LNCaP clone FGC (cell line): ENCODE data around the gene LRRC49.
"Not testable (repeated sequence)": the region's sequence is repeated elsewhere in the genome, so short reads cannot be mapped to it uniquely, and the experiment has no call there.

ENCODE experiments used
- DNase-seq: peaks from one replicate; pipeline ENCODE4 v3.0.0-alpha.2; 2011; ENCODE audit warnings: low read depth
- H3K4me3 ChIP-seq: 2 replicates; pipeline ENCODE4 v1.5.1; 2011; ENCODE audit warnings: mild to moderate bottlenecking, low read depth, low read length, control low read depth
- TF ChIP-seq, protein P1 (sequence below): IDR thresholded peaks from 2 replicates; pipeline ENCODE4 v1.5.1; 2012; ENCODE audit warnings: mild to moderate bottlenecking; ENCODE audit not compliant: control insufficient read depth, insufficient read depth; ENCODE audit errors: extremely low read depth

LRRC49 gene

DNA sequence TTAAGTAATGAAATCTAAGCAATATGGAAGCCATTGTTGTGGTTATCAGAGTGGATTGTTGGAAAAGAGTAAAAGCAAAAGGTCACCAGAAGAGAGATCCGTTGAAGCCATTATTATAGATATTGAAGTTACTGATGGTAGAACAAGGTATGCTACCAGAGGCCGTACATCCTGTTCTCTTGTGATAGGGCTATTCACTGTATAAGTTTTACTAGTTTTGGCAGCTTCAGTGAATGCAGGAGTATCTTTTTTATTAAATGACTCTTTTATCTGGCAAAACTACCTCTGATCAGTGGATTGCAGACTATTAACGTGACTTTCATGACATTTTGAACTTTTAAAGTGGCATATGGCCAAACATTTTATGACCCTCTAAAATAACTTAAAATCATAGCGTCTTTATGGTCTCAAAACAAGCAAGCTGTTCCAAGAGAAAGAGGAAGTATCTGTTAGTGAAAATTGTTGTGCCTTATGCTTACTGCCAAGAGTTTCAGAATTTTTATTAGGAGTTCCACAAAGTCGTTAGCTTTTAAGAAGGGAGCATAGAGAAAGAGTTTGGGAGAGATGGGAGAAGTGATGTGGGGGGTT, 102.9 kb downstream of the LRRC49 start:
- TF ChIP-seq, protein P1, sequence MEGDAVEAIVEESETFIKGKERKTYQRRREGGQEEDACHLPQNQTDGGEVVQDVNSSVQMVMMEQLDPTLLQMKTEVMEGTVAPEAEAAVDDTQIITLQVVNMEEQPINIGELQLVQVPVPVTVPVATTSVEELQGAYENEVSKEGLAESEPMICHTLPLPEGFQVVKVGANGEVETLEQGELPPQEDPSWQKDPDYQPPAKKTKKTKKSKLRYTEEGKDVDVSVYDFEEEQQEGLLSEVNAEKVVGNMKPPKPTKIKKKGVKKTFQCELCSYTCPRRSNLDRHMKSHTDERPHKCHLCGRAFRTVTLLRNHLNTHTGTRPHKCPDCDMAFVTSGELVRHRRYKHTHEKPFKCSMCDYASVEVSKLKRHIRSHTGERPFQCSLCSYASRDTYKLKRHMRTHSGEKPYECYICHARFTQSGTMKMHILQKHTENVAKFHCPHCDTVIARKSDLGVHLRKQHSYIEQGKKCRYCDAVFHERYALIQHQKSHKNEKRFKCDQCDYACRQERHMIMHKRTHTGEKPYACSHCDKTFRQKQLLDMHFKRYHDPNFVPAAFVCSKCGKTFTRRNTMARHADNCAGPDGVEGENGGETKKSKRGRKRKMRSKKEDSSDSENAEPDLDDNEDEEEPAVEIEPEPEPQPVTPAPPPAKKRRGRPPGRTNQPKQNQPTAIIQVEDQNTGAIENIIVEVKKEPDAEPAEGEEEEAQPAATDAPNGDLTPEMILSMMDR: no peak
- DNase-seq: peak; percentile 76
- H3K4me3 ChIP-seq: no peak overlapping the region

DNA sequence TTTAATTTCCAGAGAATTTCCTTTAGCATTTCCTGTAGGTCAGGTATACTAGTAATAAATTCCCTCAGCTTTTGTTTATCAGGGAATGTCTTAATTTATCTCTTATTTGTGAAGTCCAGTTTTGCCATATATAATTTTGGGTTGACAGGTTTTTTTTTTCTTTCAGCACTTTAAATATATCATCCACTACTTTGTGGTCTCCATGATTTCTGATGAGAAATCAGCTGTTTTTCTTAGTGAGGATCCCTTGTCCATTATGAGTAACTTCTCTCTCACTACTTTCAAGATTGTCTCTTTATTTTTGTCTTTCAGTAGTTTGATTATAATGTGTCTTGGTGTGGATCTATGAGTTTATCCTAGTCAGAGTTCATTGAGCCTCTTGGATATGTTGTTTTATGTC, 105.7 kb downstream of the LRRC49 start:
- DNase-seq: no peak
- no peak overlapping the region for H3K4me3 ChIP-seq
- TF ChIP-seq, protein P1: no peak

DNA sequence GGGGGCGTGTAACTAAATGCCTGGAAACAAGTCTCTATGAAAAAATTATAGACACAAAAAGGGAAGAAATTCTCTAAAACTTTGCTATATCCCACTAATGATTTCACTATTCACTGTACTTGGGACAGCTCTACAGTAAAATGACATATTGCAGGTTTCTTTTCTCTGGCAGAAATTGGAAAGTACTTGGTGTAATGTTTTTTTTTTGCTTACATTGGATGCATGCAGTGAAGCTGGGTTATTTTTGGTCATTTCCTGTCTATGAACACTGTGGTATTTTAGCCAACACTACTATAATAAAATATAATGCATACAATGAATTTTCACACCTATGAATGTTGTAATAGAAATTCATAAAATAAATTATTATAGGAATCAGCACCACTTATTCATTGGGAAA, 109.7 kb downstream of the LRRC49 start:
- TF ChIP-seq, protein P1: no peak
- peak; percentile 31 for DNase-seq
- H3K4me3 ChIP-seq: no peak overlapping the region

DNA sequence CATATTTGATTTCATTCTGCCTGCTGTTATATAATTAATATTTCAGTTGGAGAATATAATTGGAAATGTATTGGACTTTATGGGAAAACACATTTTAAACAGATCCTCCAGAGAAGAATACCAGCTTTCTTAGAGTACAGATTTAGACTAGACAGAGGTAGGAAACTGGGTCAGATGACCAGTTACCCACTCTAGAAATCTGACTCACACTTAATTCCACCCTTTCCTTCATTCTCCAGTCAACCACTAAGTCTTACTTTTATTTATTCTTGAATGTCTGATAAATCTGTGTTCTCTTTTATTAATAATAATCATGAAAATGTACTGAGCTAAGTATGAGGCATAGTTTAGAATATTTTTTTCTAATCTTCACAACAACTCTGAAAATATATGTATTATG, 110.7 kb downstream of the LRRC49 start:
- DNase-seq: no peak

DNA sequence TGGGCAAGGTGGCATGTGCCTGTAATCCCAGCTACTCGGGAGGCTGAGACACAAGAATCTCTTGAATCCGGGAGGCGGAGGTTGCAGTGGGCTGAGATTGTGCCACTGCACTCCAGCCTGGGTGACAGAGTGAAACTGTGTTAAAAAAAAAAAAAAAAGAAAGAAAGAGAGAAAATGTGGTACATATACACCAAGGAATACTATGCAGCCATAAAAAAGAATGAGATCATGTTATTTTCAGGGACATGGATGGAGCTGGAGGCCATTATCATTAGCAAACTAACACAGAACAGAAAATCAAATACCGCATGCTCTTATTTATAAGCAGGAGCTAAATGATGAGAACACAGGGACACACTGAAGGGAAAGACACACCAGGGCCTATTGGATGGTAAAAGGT, 111.9 kb downstream of the LRRC49 start:
- not testable (repeated sequence) for DNase-seq

More for the DNA sequence above, 110.7 kb downstream of the LRRC49 start:
- TF ChIP-seq, protein P1: no peak
- H3K4me3 ChIP-seq: no peak overlapping the region

DNA sequence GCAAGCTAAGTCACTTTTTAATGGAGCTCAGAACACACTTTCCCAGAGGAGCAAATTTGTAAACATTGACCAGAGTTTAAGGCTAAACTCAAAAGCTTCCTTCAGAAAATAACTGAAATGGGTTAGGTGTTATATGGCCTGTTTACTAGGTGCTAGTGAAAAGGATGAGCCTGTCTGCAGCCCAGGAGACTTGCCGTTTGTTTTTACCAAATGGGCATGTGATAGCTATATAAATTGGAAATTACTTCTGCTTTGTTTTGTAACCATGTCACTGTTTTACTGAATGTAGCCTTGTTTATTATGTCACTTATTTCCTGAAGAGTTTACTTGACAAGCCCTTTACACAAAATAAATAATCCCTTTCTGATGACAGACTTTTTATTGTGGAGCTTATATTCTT, 113.3 kb downstream of the LRRC49 start:
- TF ChIP-seq, protein P1: no peak
- no peak overlapping the region for H3K4me3 ChIP-seq
- no peak for DNase-seq

More for the DNA sequence above, 111.9 kb downstream of the LRRC49 start:
- not testable (repeated sequence) for H3K4me3 ChIP-seq

DNA sequence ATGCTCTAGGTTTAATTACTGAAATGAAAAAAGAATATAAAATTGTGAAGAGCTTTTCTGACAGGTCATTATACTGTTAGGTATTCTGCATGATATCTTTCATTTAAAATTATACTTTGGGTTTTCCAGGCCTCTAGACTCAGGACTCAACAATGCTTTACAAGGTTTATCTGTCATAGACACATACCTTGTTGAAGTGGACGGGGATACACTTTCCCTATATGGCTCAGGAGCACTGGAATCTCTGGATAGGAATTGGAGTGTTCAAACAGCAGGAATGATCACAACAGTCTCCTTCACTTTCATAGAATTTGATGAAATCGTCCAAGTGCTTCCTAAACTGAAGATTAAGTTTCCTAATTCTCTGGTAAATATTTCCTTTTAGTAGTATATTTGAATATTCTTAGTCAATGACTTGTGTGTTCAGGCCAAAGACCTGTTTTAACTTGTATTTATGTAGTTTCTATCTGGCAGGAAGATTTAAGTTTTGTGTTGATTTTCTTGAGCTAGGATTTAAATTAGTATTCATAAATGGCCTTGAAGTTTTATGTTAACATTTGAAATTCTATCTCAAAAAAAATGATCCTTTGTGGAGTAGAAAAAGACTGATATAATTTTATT, 115.7 kb downstream of the LRRC49 start:
- no peak overlapping the region for H3K4me3 ChIP-seq
- DNase-seq: no peak
- TF ChIP-seq, protein P1: no peak
